GM12878 (cell line): ENCODE measurements around the gene NEK3. TPM values are rescaled to one million over a fixed set of nuclear protein-coding genes. Genes with fewer than 3 reads are reported as not detected.

Source experiments
- ATAC-seq: fragments of 200-7000 bp; cut with Tn5 transposase; 3 replicates; pipeline ENCODE4 v1.9.1; 2020; ENCODE audit warnings: mild to moderate bottlenecking, moderate library complexity
- BruUV-seq: library from RNA; stranded (reverse); fragments of 400-500 nt; replicated peaks from 2 replicates; lab custom pipeline; 2021; lab: Mats Ljungman, UMichigan
- CTCF ChIA-PET: fragments of 300-600 bp; sonication (Branson Sonifier 250); formaldehyde crosslinking; extraction: SDS; loops from one replicate; lab custom pipeline; 2021; ENCODE audit warnings: inconsistent platforms; lab: Yijun Ruan, JAX
- POLR2A ChIA-PET: fragments of 350-600 bp; formaldehyde crosslinking; extraction: SDS; loops from one replicate; lab custom pipeline; 2021; ENCODE audit warnings: inconsistent platforms; lab: Charles Lee
- RAD21 ChIA-PET: fragments of 300-600 bp; sonication (Branson Sonifier 250); formaldehyde crosslinking; loops from one replicate; lab custom pipeline; 2023; ENCODE audit warnings: antibody characterized with exemption; ENCODE audit not compliant: unreplicated experiment; lab: Charles Lee
- SMC1A ChIA-PET: fragments of 300-600 bp; sonication (Branson Sonifier 250); formaldehyde crosslinking; loops from one replicate; lab custom pipeline; 2023; ENCODE audit not compliant: unreplicated experiment, uncharacterized antibody; lab: Charles Lee
- DNase-seq: peaks from one replicate; pipeline ENCODE4 v3.0.0-alpha.2; 2011; ENCODE audit warnings: low read depth, low spot score
- FAIRE-seq: peaks from 3 replicates; lab custom pipeline; 2011; peaks lifted over from hg19 to GRCh38; lab: Jason Lieb, UNC
- H2AFZ ChIP-seq: 2 replicates; pipeline ENCODE4 v1.6.0; 2011; ENCODE audit warnings: low read depth, low read length, control low read depth; ENCODE audit not compliant: control insufficient read depth
- H3K27ac ChIP-seq: 2 replicates; pipeline ENCODE4 v1.5.1; 2011; ENCODE audit warnings: control low read depth; ENCODE audit not compliant: control insufficient read depth, insufficient read depth
- H3K27me3 ChIP-seq, 2 experiments: replicated peaks in 1 of 2; 2 replicates each; pipeline versions ENCODE4 v1.6.0 to v1.6.1; 2011; ENCODE audit warnings: low read length in 1 of 2; ENCODE audit not compliant: control insufficient read depth in 2 of 2, insufficient read depth in 2 of 2
- H3K36me3 ChIP-seq, 2 experiments: 2 replicates each; pipeline ENCODE4 v1.5.1; 2011; ENCODE audit warnings: low read length in 1 of 2; ENCODE audit not compliant: control insufficient read depth in 2 of 2, insufficient read depth in 2 of 2
- H3K4me1 ChIP-seq: 2 replicates; pipeline ENCODE4 v1.6.1; 2011; ENCODE audit warnings: mild to moderate bottlenecking, low read length, moderate library complexity, mixed read lengths; ENCODE audit not compliant: control insufficient read depth, insufficient read depth
- H3K4me2 ChIP-seq: 2 replicates; pipeline ENCODE4 v1.6.0; 2011; ENCODE audit warnings: control low read depth; ENCODE audit not compliant: control insufficient read depth, insufficient read depth
- H3K4me3 ChIP-seq: fragments of 200-600 bp; sonication (generic); 2 replicates; pipeline ENCODE4 v1.5.1; 2016
- H3K79me2 ChIP-seq: 2 replicates; pipeline ENCODE4 v1.6.0; 2011; ENCODE audit warnings: low read length; ENCODE audit not compliant: control insufficient read depth, insufficient read depth
- H3K9ac ChIP-seq: 2 replicates; pipeline ENCODE4 v1.8.0; 2011; ENCODE audit warnings: low read length, control low read depth, mixed read lengths; ENCODE audit not compliant: control insufficient read depth, insufficient read depth
- H3K9me3 ChIP-seq: replicated peaks from 3 replicates; pipeline ENCODE4 v1.5.1; 2011; ENCODE audit warnings: mild to moderate bottlenecking, low read length; ENCODE audit not compliant: control insufficient read depth, insufficient read depth
- H4K20me1 ChIP-seq: 2 replicates; pipeline ENCODE4 v1.6.0; 2011; ENCODE audit not compliant: control insufficient read depth, insufficient read depth
- ASH2L ChIP-seq: fragments of 300-600, 200-600 bp; sonication (generic); IDR thresholded peaks from 2 replicates; pipeline ENCODE4 v1.6.1; 2017; ENCODE audit warnings: low read depth, mild to moderate bottlenecking, borderline replicate concordance
- BACH1 ChIP-seq: fragments of 450-650 bp; IDR thresholded peaks from 2 replicates; pipeline ENCODE4 v1.6.1; 2017; ENCODE audit warnings: mild to moderate bottlenecking, borderline replicate concordance
- BRCA1 ChIP-seq: IDR thresholded peaks from 2 replicates; pipeline ENCODE4 v1.6.1; 2011; ENCODE audit warnings: low read depth, low read length, improper control_type of control experiment
- CBFB ChIP-seq: IDR thresholded peaks from 2 replicates; pipeline ENCODE4 v1.6.1; 2016; ENCODE audit warnings: antibody characterized with exemption, low read depth
- CBX5 ChIP-seq: sonication (generic); IDR thresholded peaks from 2 replicates; pipeline ENCODE4 v1.6.1; 2016; ENCODE audit warnings: low read depth, moderate library complexity, mild to moderate bottlenecking, inconsistent platforms
- CREB1 ChIP-seq: IDR thresholded peaks from 2 replicates; pipeline ENCODE4 v1.6.1; 2012; ENCODE audit warnings: low read depth, mild to moderate bottlenecking, inconsistent platforms
- FOXM1 ChIP-seq: IDR thresholded peaks from 2 replicates; pipeline ENCODE4 v1.6.1; 2012; ENCODE audit warnings: low read depth, mild to moderate bottlenecking, inconsistent platforms, low read length, moderate library complexity
- LARP7 ChIP-seq: fragments of 450-650 bp; IDR thresholded peaks from 2 replicates; pipeline ENCODE4 v1.6.1; 2017; ENCODE audit warnings: mild to moderate bottlenecking
- MTA2 ChIP-seq: fragments of 450-650 bp; IDR thresholded peaks from 2 replicates; pipeline ENCODE4 v1.6.1; 2016; ENCODE audit warnings: low read depth, mild to moderate bottlenecking, moderate library complexity
- NR2C2 ChIP-seq: IDR thresholded peaks from 2 replicates; pipeline ENCODE4 v1.6.1; 2011; ENCODE audit warnings: borderline replicate concordance, low read depth; ENCODE audit not compliant: control insufficient read depth, insufficient read length
- POLR2A ChIP-seq: IDR thresholded peaks from 2 replicates; pipeline ENCODE4 v1.6.1; 2011; ENCODE audit warnings: low read depth, mild to moderate bottlenecking, low read length
- RCOR1 ChIP-seq: conservative IDR thresholded peaks from 2 replicates; pipeline ENCODE4 v1.6.1; 2012; ENCODE audit warnings: low read depth, low read length, improper control_type of control experiment
- SREBF2 ChIP-seq: IDR thresholded peaks from 2 replicates; pipeline ENCODE4 v1.6.1; 2012; ENCODE audit warnings: mild to moderate bottlenecking, low read length
- TCF7 ChIP-seq: IDR thresholded peaks from 2 replicates; pipeline ENCODE4 v1.6.1; 2014; ENCODE audit warnings: antibody characterized with exemption, borderline replicate concordance
- WRNIP1 ChIP-seq: IDR thresholded peaks from 2 replicates; pipeline ENCODE4 v1.6.1; 2011; ENCODE audit warnings: low read depth, low read length, improper control_type of control experiment, borderline replicate concordance
- YBX1 ChIP-seq: fragments of 450-650 bp; IDR thresholded peaks from 2 replicates; pipeline ENCODE4 v1.6.1; 2016; ENCODE audit warnings: antibody characterized with exemption
- ZNF384 ChIP-seq: IDR thresholded peaks from 2 replicates; pipeline ENCODE4 v1.6.1; 2012; ENCODE audit warnings: low read depth, mild to moderate bottlenecking, low read length, improper control_type of control experiment, borderline replicate concordance
- WGBS: methylation state at CpG from one replicate; pipeline ENCODE4 v1.1.6; 2016; ENCODE audit warnings: low lambda C conversion rate; ENCODE audit not compliant: insufficient replicate concordance, insufficient coverage; ENCODE audit errors: missing lambda C conversion rate; 5-methylcytosine and 5-hydroxymethylcytosine counted together
- in situ Hi-C: fragments of 300-500 bp; cut with MboI; formaldehyde crosslinking; loops from 9 replicates; pipeline ENCODE4 v1.14.3; 2018; ENCODE audit warnings: mixed read lengths
- intact Hi-C: fragments of 100-400 bp; cut with micrococcal nuclease; formaldehyde crosslinking; loops from one replicate; pipeline ENCODE4 v1.14.2; 2022; ENCODE audit not compliant: unreplicated experiment
- polyA plus RNA-seq, 11 experiments: library from polyadenylated mRNA; depleted of rRNA in 4 of 11; unstranded in 6 of 11; stranded (reverse) in 5 of 11; fragments of >200 nt; fragmentation: Nextera tagmentation in 4 of 11; fragmentation: Illumina TruSeq in 1 of 11; extraction: Ambion mirVana in 4 of 11; extraction: Trizol in 1 of 11; gene quantifications; 1 replicate in 1 of 11; 2 replicates in 10 of 11; pipeline versions ENCODE4 v1.2.1 to v1.2.3, GENCODE V29; 2011 to 2016; ENCODE audit warnings: inconsistent platforms in 2 of 11, missing spikeins in 2 of 11, low read depth in 1 of 11
- total RNA-seq, 4 experiments: library from RNA; depleted of rRNA in 3 of 4; stranded (reverse); fragments of >200 nt in 3 of 4; fragmentation: Illumina TruSeq in 1 of 4; extraction: Trizol in 1 of 4; gene quantifications; 2 replicates each; pipeline versions ENCODE4 v1.2.1 to v1.2.3, GENCODE V29; 2013 to 2021
- TF ChIP-seq, protein P1 (sequence below): fragments of 450-650 bp; IDR thresholded peaks from 2 replicates; pipeline ENCODE4 v1.6.1; 2016; ENCODE audit warnings: mild to moderate bottlenecking, moderate library complexity, borderline replicate concordance
- TF ChIP-seq, protein P2 (sequence below): fragments of 450-650 bp; formaldehyde crosslinking; IDR thresholded peaks from 2 replicates; pipeline ENCODE4 v1.5.0; 2022; ENCODE audit warnings: mild to moderate bottlenecking, missing genetic modification characterization
- TF ChIP-seq, protein P3 (sequence below): IDR thresholded peaks from 2 replicates; pipeline ENCODE4 v1.6.1; 2012; ENCODE audit warnings: low read depth, low read length, improper control_type of control experiment

NEK3 gene
- total and polyA plus RNA-seq, 10 of the 15 experiments (the other 5 are each of a cell fraction or from before 2014, with no cell fraction given), result 2.9 to 9.3 (median 5.9) TPM

DNA sequence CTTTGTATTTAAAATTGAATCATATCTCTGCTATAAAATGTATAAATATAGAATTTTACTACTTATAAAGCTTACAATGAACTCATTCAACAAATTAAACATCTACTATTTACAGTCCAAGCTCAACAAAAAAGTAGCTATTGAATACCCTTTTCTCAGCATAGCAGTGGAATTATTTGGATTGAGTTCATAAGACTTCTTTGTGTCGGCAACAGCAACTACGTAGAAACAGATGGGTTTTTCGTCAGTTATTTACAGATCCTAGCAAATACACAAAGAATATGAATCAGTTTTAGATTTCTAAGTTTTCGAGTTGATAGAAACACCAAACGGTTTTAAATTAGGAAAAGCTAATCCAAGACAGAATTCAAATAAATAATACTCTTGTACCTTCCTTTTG is 10.4 kb upstream of the NEK3 start:
- TF ChIP-seq SREBF2 (no peak), CBFB (no peak), POLR2A (no peak), FOXM1 (no peak), CREB1 (no peak), ZNF384 (no peak), LARP7 (no peak), MTA2 (no peak), RCOR1 (no peak), YBX1 (no peak), ASH2L (no peak), CBX5 (no peak), BRCA1 (no peak), TCF7 (no peak), NR2C2 (no peak), WRNIP1 (no peak), BACH1 (no peak)
- TF ChIP-seq, protein P1, sequence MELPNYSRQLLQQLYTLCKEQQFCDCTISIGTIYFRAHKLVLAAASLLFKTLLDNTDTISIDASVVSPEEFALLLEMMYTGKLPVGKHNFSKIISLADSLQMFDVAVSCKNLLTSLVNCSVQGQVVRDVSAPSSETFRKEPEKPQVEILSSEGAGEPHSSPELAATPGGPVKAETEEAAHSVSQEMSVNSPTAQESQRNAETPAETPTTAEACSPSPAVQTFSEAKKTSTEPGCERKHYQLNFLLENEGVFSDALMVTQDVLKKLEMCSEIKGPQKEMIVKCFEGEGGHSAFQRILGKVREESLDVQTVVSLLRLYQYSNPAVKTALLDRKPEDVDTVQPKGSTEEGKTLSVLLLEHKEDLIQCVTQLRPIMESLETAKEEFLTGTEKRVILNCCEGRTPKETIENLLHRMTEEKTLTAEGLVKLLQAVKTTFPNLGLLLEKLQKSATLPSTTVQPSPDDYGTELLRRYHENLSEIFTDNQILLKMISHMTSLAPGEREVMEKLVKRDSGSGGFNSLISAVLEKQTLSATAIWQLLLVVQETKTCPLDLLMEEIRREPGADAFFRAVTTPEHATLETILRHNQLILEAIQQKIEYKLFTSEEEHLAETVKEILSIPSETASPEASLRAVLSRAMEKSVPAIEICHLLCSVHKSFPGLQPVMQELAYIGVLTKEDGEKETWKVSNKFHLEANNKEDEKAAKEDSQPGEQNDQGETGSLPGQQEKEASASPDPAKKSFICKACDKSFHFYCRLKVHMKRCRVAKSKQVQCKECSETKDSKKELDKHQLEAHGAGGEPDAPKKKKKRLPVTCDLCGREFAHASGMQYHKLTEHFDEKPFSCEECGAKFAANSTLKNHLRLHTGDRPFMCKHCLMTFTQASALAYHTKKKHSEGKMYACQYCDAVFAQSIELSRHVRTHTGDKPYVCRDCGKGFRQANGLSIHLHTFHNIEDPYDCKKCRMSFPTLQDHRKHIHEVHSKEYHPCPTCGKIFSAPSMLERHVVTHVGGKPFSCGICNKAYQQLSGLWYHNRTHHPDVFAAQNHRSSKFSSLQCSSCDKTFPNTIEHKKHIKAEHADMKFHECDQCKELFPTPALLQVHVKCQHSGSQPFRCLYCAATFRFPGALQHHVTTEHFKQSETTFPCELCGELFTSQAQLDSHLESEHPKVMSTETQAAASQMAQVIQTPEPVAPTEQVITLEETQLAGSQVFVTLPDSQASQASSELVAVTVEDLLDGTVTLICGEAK, result no peak
- TF ChIP-seq, protein P2, sequence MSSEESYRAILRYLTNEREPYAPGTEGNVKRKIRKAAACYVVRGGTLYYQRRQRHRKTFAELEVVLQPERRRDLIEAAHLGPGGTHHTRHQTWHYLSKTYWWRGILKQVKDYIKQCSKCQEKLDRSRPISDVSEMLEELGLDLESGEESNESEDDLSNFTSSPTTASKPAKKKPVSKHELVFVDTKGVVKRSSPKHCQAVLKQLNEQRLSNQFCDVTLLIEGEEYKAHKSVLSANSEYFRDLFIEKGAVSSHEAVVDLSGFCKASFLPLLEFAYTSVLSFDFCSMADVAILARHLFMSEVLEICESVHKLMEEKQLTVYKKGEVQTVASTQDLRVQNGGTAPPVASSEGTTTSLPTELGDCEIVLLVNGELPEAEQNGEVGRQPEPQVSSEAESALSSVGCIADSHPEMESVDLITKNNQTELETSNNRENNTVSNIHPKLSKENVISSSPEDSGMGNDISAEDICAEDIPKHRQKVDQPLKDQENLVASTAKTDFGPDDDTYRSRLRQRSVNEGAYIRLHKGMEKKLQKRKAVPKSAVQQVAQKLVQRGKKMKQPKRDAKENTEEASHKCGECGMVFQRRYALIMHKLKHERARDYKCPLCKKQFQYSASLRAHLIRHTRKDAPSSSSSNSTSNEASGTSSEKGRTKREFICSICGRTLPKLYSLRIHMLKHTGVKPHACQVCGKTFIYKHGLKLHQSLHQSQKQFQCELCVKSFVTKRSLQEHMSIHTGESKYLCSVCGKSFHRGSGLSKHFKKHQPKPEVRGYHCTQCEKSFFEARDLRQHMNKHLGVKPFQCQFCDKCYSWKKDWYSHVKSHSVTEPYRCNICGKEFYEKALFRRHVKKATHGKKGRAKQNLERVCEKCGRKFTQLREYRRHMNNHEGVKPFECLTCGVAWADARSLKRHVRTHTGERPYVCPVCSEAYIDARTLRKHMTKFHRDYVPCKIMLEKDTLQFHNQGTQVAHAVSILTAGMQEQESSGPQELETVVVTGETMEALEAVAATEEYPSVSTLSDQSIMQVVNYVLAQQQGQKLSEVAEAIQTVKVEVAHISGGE (CRISPR knock-in tag), result no peak
- TF ChIP-seq, protein P3, sequence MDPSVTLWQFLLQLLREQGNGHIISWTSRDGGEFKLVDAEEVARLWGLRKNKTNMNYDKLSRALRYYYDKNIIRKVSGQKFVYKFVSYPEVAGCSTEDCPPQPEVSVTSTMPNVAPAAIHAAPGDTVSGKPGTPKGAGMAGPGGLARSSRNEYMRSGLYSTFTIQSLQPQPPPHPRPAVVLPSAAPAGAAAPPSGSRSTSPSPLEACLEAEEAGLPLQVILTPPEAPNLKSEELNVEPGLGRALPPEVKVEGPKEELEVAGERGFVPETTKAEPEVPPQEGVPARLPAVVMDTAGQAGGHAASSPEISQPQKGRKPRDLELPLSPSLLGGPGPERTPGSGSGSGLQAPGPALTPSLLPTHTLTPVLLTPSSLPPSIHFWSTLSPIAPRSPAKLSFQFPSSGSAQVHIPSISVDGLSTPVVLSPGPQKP, result no peak
- Histone ChIP-seq H3K9ac (no peak overlapping the region), H3K4me3 (no peak overlapping the region), H3K4me1 (no peaks in the 10 kb centered on the region), H4K20me1 (no peaks in the 10 kb centered on the region), H2AFZ (no peak overlapping the region), H3K9me3 (no peaks in the 10 kb centered on the region), H3K27ac (no peak overlapping the region), H3K4me2 (no peak overlapping the region), H3K79me2 (no peaks in the 10 kb centered on the region), H3K27me3 (no peaks in the 10 kb centered on the region), H3K36me3 (peaks cover 0 to 4% of the 10 kb centered on the region in 2 experiments; a peak in 2 of 4 replicates)
- CTCF ChIA-PET, result no interaction called here
- no TSS peak for BruUV-seq
- RAD21 ChIA-PET, result no interaction called here
- POLR2A ChIA-PET, result no interaction called here
- no peak for ATAC-seq
- no peak for DNase-seq
- 97% methylated on average over 5 of the region's 5 CpGs for WGBS
- in situ Hi-C loops (no loop called here), intact Hi-C loops (no loop called here)
- SMC1A ChIA-PET, result no interaction called here
- no peak for FAIRE-seq
